GM21526 (cell line): ENCODE data around the gene SH3RF3.

ENCODE experiments used
- ATAC-seq: cut with Tn5 transposase; IDR thresholded peaks from one replicate; pipeline ENCODE4 v1.9.1; 2021; ENCODE audit warnings: moderate library complexity; ENCODE audit not compliant: unreplicated experiment, low FRiP score

SH3RF3 gene

GRCh38 chr2:109136542-109136941 lies 7.5 kb downstream of the SH3RF3 start:
- ATAC-seq: no peak

GRCh38 chr2:109137616-109138015 lies 8.6 kb downstream of the SH3RF3 start:
- ATAC-seq: no peak

- ATAC-seq: no peak
Measured at GRCh38 chr2:109138449-109138848, 9.4 kb downstream of the SH3RF3 start.

- ATAC-seq: no peak
Measured at GRCh38 chr2:109139002-109139401, 10.0 kb downstream of the SH3RF3 start.

- ATAC-seq: no peak
Measured at GRCh38 chr2:109139865-109140396, 10.9 kb downstream of the SH3RF3 start.

- no peak for ATAC-seq
Measured at GRCh38 chr2:109141006-109141600, 12.1 kb downstream of the SH3RF3 start.

- ATAC-seq: no peak
Measured at GRCh38 chr2:109141727-109142283, 12.8 kb downstream of the SH3RF3 start.

GRCh38 chr2:109142416-109143210 lies 13.6 kb downstream of the SH3RF3 start:
- no peak for ATAC-seq

GRCh38 chr2:109143214-109144187 lies 14.5 kb downstream of the SH3RF3 start:
- peak; percentile 92 for ATAC-seq

- ATAC-seq: no peak
Measured at GRCh38 chr2:109144271-109144670, 15.3 kb downstream of the SH3RF3 start.

GRCh38 chr2:109144721-109145120 lies 15.7 kb downstream of the SH3RF3 start:
- ATAC-seq: no peak

- no peak for ATAC-seq
Measured at GRCh38 chr2:109145286-109145685, 16.3 kb downstream of the SH3RF3 start.

- no peak for ATAC-seq
Measured at GRCh38 chr2:109147405-109147804, 18.4 kb downstream of the SH3RF3 start.

- no peak for ATAC-seq
Measured at GRCh38 chr2:109148117-109148746, 19.2 kb downstream of the SH3RF3 start.

GRCh38 chr2:109148991-109149645 lies 20.1 kb downstream of the SH3RF3 start:
- no peak for ATAC-seq

- ATAC-seq: no peak
Measured at GRCh38 chr2:109150559-109150958, 21.6 kb downstream of the SH3RF3 start.

- ATAC-seq: no peak
Measured at GRCh38 chr2:109151519-109151918, 22.5 kb downstream of the SH3RF3 start.

GRCh38 chr2:109153005-109153784 lies 24.2 kb downstream of the SH3RF3 start:
- no peak for ATAC-seq

GRCh38 chr2:109153807-109154206 lies 24.8 kb downstream of the SH3RF3 start:
- ATAC-seq: no peak
